HL-60 (cell line): ENCODE results near the gene PLPPR5.

ENCODE experiments used
- DNase-seq, 2 experiments: peaks; one replicate each; pipeline ENCODE4 v3.0.0-alpha.2; 2010 to 2020; ENCODE audit warnings: low read depth in 1 of 2, low spot score in 1 of 2
- H3K27ac ChIP-seq: fragments of 250-450 bp; sonication (Bioruptor Pico); replicated peaks from 2 replicates; pipeline ENCODE4 v1.5.1; 2020; ENCODE audit warnings: mild to moderate bottlenecking, moderate library complexity
- H3K27me3 ChIP-seq: fragments of 250-450 bp; sonication (Bioruptor Pico); 2 replicates; pipeline ENCODE4 v1.5.1; 2021; ENCODE audit warnings: mild to moderate bottlenecking, moderate library complexity; ENCODE audit not compliant: insufficient read depth, poor library complexity, severe bottlenecking
- H3K4me3 ChIP-seq: replicated peaks from 2 replicates; pipeline ENCODE4 v1.5.1; 2011; ENCODE audit warnings: mild to moderate bottlenecking, control low read depth, low read length; ENCODE audit not compliant: insufficient read depth
- CTCF ChIP-seq: IDR thresholded peaks from one replicate; pipeline ENCODE4 v1.5.1; 2011; ENCODE audit warnings: low read length, control low read depth, inconsistent platforms; ENCODE audit not compliant: insufficient read depth
- GABPA ChIP-seq: IDR thresholded peaks from 2 replicates; pipeline ENCODE4 v1.6.1; 2012; ENCODE audit warnings: low read depth
- POLR2AphosphoS5 ChIP-seq: IDR thresholded peaks from 2 replicates; pipeline ENCODE4 v1.6.1; 2012; ENCODE audit warnings: low read depth
- REST ChIP-seq: IDR thresholded peaks from 2 replicates; pipeline ENCODE4 v1.6.1; 2012; ENCODE audit warnings: low read depth; ENCODE audit not compliant: insufficient replicate concordance
- SPI1 ChIP-seq: IDR thresholded peaks from 2 replicates; pipeline ENCODE4 v1.6.1; 2012; ENCODE audit warnings: low read depth, mild to moderate bottlenecking, borderline replicate concordance

PLPPR5 gene

DNA sequence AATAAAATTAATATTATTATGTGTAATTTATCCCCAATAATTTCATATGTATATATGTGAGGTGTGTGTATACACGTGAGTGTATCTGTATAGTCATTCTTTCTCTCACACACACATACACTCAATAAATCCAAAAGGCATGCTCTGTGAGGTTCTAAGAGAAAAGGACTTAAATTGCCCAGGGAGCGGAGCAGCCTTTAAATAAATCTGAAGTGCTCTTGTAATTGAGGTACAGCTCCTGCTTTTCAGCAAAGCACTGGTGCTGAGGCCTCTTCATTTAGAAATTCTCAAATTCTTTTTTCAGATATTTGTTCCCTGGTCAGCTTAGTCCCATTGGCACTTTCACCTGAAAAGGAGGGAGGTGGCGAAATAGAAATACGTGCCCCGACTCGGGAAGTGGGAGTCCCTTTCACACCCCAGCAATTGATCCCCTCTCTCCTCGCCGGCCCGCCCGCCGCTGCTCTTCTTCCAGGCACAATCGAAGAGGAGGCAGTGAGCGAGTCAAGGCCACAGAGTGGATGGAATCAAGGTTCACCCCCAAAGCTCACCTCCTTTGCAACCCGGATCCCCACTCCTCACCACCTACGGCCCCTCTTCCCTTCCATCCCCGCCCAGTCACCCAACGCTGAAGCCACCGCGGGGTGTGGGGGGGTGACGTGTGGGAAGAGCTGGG is 944 bp downstream of the PLPPR5 start:
- no peak overlapping the region for H3K27ac ChIP-seq
- TF ChIP-seq GABPA (no peak), CTCF (no peak), SPI1 (no peak), POLR2AphosphoS5 (no peak), REST (no peak)
- H3K4me3 ChIP-seq = no peak overlapping the region

GRCh38 chr1:98992844-98993243 is 11.8 kb downstream of the PLPPR5 start:
- no peak for TF ChIP-seq SPI1
- TF ChIP-seq POLR2AphosphoS5 = no peak
- no peak for TF ChIP-seq REST
- TF ChIP-seq CTCF = no peak
- TF ChIP-seq GABPA = no peak
- no peaks in the 10 kb centered on the region for H3K27me3 ChIP-seq
- DNase-seq = no peak
- H3K27ac ChIP-seq = no peak overlapping the region
- H3K4me3 ChIP-seq = no peak overlapping the region

More for the DNA sequence above, 944 bp downstream of the PLPPR5 start:
- peaks cover 40% of the 10 kb centered on the region for H3K27me3 ChIP-seq
- DNase-seq = no peak

DNA sequence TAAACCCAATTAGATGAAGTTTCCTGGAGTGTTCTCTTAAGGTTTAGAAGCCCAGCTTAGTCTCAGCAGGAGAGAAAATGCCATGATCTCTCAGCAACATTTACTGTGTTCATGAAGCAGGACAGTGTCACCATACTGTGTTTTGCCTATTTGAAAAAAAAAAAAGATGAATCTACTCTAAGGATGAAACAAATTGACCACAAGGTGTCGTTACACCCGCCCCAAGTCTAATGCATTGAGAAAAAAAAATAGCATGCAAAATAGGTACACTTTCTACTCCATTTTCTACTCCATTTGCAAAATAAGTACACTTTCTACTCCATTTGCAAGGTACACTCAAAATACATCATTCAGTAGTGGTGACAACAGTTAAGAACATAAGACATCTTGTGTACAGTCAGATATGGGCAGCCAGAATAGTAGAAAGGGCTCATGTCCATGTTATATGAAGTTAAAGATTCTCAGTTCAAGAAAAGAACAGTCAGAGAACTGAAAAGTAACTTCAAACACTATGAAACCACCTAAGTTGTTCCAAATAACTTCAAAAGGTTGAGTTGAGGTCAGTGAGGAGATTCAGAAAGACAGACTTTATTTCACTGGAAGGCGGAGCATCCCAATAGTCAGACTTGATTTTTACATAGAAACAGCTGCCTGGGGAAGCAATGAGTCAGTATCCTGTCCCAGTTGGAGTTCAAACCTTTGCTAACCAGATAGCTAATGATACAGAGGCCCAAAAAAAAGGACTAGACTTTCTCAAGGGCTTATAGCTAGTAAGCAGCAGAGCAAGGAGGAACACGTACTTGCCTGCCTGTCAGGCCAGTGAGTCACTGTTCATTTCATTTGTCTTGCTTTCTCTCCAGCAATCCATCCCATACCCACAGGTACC is 13.3 kb downstream of the PLPPR5 start:
- Histone ChIP-seq H3K27me3 (no peaks in the 10 kb centered on the region), H3K27ac (no peak overlapping the region), H3K4me3 (no peak overlapping the region)
- TF ChIP-seq REST (no peak), CTCF (no peak), SPI1 (no peak), POLR2AphosphoS5 (no peak), GABPA (no peak)
- no peak for DNase-seq
